SKM-1 treated with dmso at 0.1 percent for 144 hours (cell line): ENCODE data around the gene P2RX6.

Experiments
- DNase-seq: peaks from one replicate; lab custom pipeline; 2025; ENCODE audit not compliant: unreplicated experiment; lab: John Stamatoyannopoulos, UW

P2RX6 gene

GRCh38 chr22:21012446-21013407, 2.2 kb upstream of the P2RX6 start:
- no peak for DNase-seq

GRCh38 chr22:21013657-21014201, 1.2 kb upstream of the P2RX6 start:
- no peak for DNase-seq

- DNase-seq: peak; percentile 43
Observed at GRCh38 chr22:21014202-21014725, 701 bp upstream of the P2RX6 start.

- no peak for DNase-seq
Observed at GRCh38 chr22:21015466-21016006, 571 bp downstream of the P2RX6 start.

- no peak for DNase-seq
Observed at GRCh38 chr22:21016644-21017420, 1.9 kb downstream of the P2RX6 start.

- no peak for DNase-seq
Observed at GRCh38 chr22:21018314-21018713, 3.3 kb downstream of the P2RX6 start.

GRCh38 chr22:21020802-21021429, 6.0 kb downstream of the P2RX6 start:
- no peak for DNase-seq

- DNase-seq: no peak
Observed at GRCh38 chr22:21022507-21022906, 7.5 kb downstream of the P2RX6 start.

GRCh38 chr22:21022955-21023614, 8.1 kb downstream of the P2RX6 start:
- DNase-seq: no peak

- no peak for DNase-seq
Observed at GRCh38 chr22:21025266-21025665, 10.3 kb downstream of the P2RX6 start.

- DNase-seq: no peak
Observed at GRCh38 chr22:21025763-21026755, 11.1 kb downstream of the P2RX6 start.

- no peak for DNase-seq
Observed at GRCh38 chr22:21026783-21027692, 12.1 kb downstream of the P2RX6 start.

GRCh38 chr22:21028277-21029251, 13.6 kb downstream of the P2RX6 start:
- no peak for DNase-seq

GRCh38 chr22:21029486-21030025, 14.6 kb downstream of the P2RX6 start:
- DNase-seq: no peak

GRCh38 chr22:21030032-21030431, 15.1 kb downstream of the P2RX6 start:
- DNase-seq: no peak
